Right lobe of liver (tissue), 4 donors: ENCODE measurements around the gene TRAPPC12.

ENCODE experiments used
- POLR2A ChIP-seq: fragments of 450-650 bp; IDR thresholded peaks from one replicate; pipeline ENCODE4 v1.6.1; 2017; ENCODE audit warnings: antibody characterized with exemption, mild to moderate bottlenecking
- TF ChIP-seq, protein P1 (sequence below), 4 donors: fragments of 200-600 bp in 3 of 4; fragments of 450-650 bp in 1 of 4; IDR thresholded peaks; one replicate each; pipeline versions ENCODE4 v1.5.1 to v1.8.0; 2016 to 2022; ENCODE audit warnings: antibody characterized with exemption in 4 of 4, mild to moderate bottlenecking in 2 of 4
- donor health status: DM: no; HTN: no; CAD: no.
- donor health status: DM: no; HTN: no; CAD: no.
- donor health status: DM: no; HTN: yes; CAD: no.

DNA sequence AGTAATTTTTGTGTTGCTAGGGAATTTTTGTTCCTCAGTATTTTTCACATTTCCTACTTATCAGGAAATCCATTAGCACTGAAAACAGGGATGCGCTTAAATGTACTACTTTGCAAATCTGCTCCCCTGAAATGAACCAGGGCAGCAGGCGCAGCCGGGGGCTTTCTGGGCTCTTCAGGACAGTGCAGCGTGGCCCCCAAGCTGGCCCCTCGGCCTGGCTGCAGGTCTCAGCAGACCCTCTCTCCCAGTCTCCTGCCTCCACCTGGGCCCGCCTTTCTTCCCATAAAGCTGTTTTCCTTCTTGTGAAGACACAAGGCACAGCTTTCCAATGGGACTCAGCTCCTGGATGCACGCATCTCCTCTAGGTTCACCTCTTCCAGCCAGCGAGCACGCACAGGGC is 37.2 kb upstream of the TRAPPC12 start:
- TF ChIP-seq, protein P1, sequence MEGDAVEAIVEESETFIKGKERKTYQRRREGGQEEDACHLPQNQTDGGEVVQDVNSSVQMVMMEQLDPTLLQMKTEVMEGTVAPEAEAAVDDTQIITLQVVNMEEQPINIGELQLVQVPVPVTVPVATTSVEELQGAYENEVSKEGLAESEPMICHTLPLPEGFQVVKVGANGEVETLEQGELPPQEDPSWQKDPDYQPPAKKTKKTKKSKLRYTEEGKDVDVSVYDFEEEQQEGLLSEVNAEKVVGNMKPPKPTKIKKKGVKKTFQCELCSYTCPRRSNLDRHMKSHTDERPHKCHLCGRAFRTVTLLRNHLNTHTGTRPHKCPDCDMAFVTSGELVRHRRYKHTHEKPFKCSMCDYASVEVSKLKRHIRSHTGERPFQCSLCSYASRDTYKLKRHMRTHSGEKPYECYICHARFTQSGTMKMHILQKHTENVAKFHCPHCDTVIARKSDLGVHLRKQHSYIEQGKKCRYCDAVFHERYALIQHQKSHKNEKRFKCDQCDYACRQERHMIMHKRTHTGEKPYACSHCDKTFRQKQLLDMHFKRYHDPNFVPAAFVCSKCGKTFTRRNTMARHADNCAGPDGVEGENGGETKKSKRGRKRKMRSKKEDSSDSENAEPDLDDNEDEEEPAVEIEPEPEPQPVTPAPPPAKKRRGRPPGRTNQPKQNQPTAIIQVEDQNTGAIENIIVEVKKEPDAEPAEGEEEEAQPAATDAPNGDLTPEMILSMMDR (IDR thresholded peaks at IDR 0.05) = no peak
- TF ChIP-seq POLR2A = no peak
